Stimulated activated CD4-positive, alpha-beta T cell treated with anti-CD3 and anti-CD28 coated beads, Interleukin-1b, Interleukin-23, amount 100 ng/mL, for 48 hours (primary cell): ENCODE data around the gene CELA2B.
"Not testable (repeated sequence)": the region's sequence is repeated elsewhere in the genome, so short reads cannot be mapped to it uniquely, and the experiment has no call there.

Experiments
- DNase-seq: peaks from one replicate; pipeline ENCODE4 v3.0.0-alpha.2; 2020

Gene CELA2B

DNA sequence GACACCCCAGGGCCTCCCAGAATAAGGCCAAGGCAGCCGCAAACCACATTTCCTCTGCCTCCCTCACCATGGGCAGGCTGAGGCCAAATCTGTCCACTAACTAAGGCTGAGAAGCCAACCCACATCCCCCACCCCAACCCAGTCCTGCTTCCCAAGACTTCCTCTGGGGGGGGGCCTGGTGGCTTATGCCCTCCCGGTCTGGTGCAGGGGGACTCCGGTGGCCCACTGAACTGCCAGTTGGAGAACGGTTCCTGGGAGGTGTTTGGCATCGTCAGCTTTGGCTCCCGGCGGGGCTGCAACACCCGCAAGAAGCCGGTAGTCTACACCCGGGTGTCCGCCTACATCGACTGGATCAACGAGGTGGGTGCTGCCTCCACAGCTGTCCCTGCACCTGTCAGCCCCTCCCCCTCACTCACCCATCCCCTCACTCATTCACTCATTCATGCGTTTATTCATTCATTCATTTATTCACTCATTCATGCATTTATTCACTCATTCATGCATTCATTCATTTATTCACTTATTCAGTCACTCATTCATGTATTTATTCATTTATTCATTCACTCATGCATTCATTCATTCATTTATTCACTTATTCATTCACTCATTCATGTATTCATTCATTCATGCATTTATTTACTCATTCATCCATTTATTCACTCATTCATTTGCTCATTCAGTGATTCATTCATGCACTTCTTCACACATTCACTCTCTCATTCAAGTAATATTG, 30.3 kb upstream of the CELA2B start:
- DNase-seq, result no peak

- no peak for DNase-seq
Observed at GRCh38 chr1:15446212-15446611, 29.7 kb upstream of the CELA2B start.

DNA sequence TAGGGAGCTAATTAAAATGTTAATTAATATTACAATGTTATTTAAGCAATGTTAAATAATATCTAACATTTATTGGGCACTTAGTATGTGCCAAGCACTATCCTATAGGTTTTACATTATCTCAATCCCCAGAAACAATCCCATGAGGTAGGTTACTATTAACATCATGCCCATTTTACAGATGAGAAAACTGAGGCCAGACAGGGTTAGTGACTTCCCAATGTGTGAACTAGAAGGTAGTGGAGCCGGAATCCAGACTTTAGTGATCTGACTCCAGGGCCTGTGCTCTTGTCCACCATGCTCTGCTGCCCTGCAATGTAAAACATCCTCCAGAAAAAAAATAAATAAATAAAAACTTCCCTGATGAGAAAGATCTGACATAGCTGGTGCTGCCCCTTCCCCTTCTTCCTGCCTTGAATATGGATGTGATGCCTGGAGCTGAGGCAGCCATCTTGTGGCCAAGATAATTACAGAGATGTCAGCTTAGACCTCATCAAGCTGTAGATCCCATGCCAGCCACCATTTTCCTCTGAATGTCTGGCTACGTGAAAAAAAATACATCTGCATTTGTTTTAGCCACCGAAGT, 26.9 kb upstream of the CELA2B start:
- DNase-seq, result no peak

- no peak for DNase-seq
Observed at GRCh38 chr1:15449567-15449966, 26.3 kb upstream of the CELA2B start.

DNA sequence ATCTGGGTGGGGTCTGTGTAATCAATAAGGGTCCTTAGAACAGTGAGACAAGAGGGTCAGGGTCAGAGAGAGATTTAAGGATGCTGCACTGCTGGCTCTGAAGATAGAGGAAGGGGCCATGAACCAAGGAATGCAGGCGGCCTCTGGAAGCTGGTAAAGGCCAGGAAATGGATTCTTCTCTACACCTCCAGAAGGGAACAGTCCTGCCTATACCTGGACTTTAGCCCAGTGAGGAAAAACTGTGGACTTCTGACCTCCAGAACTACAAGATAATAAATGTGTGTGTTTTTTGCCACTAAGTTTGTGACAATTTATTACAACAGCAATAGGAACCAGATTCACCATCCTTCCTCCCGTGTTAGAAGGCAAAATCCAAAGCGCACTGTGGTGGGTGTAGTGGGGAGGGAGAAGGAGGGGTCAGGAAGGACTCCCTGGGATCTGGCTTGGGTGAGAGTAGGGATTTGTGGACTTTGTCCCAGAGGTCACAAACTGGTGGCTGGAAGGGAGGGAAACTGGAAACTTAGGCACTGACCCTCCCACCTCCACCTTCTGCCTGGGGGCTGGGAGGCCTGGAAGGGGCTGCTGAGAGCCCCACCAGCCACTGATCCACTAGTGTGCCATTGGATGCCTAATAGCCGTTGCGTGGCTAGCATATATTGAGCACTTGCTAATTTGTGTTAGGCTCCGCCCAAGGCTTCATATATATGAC, 24.7 kb upstream of the CELA2B start:
- no peak for DNase-seq

DNA sequence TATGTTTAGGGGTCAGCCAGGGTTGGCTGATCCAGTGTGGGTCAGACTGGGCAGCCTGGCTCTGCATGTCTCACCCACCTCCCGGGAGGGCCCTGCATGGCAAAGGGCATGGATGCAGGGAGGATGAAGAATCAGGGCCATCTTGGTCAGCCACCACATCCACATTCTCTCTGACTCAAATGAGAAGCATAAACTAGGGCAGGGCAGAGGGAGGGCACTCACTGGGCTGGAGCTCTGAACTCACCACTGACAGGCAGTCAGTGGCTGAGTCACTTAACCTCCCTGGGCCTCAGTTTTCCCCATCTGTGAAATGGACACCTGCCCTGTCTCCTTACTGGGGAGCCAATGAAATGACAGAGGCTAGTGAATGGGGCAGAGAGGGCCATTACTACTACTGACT, 23.7 kb upstream of the CELA2B start:
- no peak for DNase-seq

DNA sequence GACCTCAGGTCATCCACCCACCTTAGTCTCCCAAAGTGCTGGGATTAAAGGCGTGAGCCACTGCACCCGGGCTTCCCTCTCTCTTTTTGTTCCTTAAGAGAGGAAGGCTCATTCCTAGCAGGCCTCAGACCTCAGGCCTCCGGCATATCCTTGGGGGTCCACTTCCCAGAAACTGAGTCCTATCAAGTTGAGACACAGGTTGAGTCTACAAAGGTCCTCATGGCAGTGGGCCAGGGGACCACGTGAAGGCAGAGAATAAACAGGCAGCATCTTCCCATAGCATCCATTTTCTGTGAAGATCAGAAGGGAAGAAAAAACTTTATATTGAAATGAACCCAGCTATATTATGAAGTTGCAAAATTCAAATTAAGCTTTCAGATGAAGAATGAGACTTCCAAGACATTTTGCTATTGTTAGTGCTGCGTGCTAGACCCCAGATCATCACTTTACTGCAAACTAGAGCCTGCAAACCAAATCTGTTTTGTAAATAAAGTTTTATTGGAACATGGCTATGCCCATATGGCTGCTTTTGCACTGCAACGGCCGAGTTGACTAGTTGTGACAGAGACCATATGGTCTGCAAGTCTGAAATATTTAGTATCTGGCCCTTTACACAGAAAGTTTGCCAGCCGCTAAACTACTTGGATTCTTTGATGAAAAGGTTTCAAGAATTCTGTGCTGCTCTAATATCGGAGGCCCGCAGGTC, 22.9 kb upstream of the CELA2B start:
- DNase-seq, result no peak

DNA sequence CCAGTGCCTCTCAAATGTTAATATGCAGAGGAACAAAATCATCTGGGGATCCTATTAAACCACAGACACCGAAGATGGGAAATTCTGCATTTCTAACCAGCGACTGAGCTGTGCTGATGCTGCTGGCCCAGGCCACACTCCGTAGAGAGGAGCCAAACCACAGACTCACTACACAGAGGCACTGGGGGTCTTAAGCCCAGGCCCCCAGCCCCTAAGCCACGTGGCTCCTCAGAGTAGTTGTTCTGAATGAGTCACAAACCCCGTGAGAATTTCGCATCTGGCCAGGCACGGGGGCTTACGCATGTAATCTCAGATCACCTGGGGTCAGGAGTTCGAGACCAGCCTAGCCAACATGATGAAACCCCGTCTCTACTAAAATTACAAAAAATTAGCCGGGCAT, 22.2 kb upstream of the CELA2B start:
- no peak for DNase-seq

GRCh38 chr1:15454256-15454655, 21.6 kb upstream of the CELA2B start:
- DNase-seq, result no peak

- DNase-seq, result no peak
Observed at GRCh38 chr1:15455522-15455921, 20.4 kb upstream of the CELA2B start.

DNA sequence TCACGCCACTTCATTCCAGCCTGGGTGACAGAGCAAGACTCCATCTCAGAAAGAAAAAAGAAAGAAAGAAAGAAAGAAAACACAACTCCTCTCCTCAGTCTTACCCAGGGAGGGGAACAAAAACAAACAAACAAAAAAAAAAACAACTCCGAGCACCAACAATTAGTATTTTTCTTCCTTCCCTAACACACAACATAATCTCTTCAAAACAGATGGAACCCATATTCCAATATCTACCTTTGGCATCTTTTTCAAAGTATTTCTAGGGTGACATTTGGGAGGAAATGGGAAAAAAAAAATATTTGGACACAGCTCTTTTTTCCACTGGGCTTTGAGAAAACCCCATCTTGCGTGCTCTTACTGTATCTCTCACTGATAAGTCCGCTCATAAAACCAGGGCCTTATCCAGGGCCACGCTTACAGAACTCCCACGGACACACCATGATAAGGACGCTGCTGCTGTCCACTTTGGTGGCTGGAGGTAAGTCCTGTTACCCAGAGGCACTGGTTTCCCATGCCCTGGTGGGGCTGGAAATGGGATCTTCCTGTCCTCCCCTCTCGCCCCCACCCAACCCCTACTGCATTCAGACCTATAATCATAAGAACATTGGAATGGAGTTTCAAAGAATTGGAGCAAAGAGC, 19.5 kb upstream of the CELA2B start, which contains the start of gene CELA2A:
Gene CELA2A (plus strand): TSS at position 420 of the 642 bp plus-strand sequence. CDS start 22 bp downstream, at position 442.
- DNase-seq, result no peak

DNA sequence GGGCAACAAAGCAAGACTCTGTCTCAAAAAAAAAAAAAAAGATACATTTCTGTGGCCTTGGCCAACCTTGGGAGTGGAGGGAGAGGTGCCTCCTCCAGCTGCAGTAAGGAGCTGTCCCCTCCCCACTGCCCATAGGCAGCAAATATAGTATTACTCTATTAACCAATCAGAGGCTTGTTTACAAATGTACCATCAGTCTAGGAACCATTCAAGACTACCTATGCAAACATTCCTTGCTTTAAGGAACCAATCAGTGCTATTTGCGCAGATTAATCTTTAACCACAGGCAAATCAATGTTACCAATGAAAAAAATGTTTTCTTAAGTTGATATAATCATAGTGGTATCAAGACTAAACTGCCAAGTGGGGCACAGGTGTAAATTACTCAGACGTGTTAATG, 18.3 kb upstream of the CELA2B start:
- DNase-seq, result no peak

- not testable (repeated sequence) for DNase-seq
Observed at GRCh38 chr1:15458388-15458787, 17.5 kb upstream of the CELA2B start.

GRCh38 chr1:15459771-15460707, 15.9 kb upstream of the CELA2B start:
- no peak for DNase-seq

DNA sequence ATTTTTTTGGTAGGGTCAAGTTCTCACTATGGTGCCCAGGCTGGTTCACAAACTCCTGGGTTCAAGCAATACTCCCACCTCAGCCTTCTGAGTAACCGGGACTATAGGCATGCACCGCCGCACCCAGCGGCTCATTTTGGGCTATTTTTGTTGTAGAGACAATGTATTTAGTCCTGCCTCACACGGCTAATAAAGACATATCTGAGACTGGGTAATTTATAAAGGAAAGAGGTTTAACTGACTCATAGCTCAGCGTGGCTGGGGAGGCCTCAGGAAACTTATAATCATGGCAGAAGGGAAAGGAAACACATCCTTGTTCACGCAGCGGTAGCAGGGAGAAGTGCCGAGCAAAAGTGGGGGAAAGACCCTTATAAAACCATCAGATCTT, 15.2 kb upstream of the CELA2B start:
- no peak for DNase-seq

DNA sequence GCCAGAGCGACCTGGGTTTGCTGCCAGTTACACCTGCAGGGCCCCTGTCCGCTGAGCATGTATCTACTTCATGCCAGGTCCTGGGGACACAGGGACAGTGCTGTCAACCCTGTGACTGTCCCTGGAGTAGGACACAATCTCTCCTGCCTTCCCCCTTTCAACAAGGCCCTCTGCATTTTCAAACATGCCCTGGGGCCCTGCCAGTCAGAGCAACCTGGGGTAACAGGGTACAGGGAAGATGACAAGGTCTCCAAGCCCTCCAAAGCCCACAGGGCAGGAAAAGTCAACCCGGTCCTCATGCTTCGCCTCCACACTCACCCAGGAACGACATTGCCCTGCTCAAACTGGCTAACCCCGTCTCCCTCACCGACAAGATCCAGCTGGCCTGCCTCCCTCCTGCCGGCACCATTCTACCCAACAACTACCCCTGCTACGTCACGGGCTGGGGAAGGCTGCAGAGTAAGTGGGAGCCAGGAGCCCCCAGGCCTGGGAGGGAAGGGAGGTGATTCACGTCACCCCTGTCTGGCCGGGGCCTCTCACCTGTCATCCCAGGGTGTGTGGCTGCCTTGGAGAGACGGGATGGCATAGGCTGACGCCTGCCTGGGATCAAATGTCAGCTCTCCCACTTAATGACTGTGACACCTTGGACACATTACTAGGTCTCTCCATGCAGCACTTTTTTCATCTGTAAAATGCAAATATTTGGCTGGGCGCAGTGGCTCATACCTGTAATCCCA, 12.7 kb upstream of the CELA2B start:
- DNase-seq, result not testable (repeated sequence)

DNA sequence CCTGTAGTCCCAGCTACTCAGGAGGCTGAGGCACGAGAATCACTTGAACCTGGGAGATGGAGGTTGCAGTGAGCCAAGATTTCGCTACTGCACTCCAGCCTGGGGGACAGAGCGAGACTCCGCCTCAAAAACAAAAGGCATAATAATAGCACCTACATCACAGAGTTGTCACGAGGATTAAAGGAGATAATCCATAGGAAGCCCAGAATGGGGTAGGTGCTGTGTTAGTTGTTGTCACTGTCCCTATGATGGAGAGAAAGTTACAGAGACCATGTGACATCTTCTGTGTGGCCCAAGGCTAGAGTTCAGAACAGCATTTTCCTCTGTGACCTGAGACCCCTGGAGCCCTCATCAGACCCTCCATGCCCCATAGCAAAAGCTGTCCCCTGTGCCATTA, 12.0 kb upstream of the CELA2B start:
- DNase-seq, result not testable (repeated sequence)

GRCh38 chr1:15465674-15466073, 10.2 kb upstream of the CELA2B start:
- no peak for DNase-seq

- DNase-seq, result not testable (repeated sequence)
Observed at GRCh38 chr1:15466955-15467625, 8.8 kb upstream of the CELA2B start.

GRCh38 chr1:15468145-15468544, 7.8 kb upstream of the CELA2B start:
- DNase-seq, result no peak
